GM10266 (cell line): ENCODE results near the gene THEMIS2.

ENCODE experiments used
- DNase-seq: peaks from one replicate; pipeline ENCODE4 v3.0.0; 2012; ENCODE audit errors: extremely low spot score
- CTCF ChIP-seq: IDR thresholded peaks from 2 replicates; pipeline ENCODE4 v1.5.1; 2012; ENCODE audit warnings: mild to moderate bottlenecking, low read depth; ENCODE audit not compliant: control insufficient read depth, insufficient read depth; ENCODE audit errors: missing control alignments

The THEMIS2 gene

GRCh38 chr1:27882543-27882903 is 10.2 kb downstream of the THEMIS2 start:
- no peak for TF ChIP-seq CTCF
- no peak for DNase-seq

GRCh38 chr1:27883536-27883935 is 11.2 kb downstream of the THEMIS2 start:
- no peak for DNase-seq
- no peak for TF ChIP-seq CTCF

- TF ChIP-seq CTCF, result peak; percentile 2
- DNase-seq, result peak; percentile 52
Measured at GRCh38 chr1:27884006-27884954, 11.9 kb downstream of the THEMIS2 start.

- no peak for DNase-seq
- no peak for TF ChIP-seq CTCF
Measured at GRCh38 chr1:27885114-27885528, 12.8 kb downstream of the THEMIS2 start.

GRCh38 chr1:27885621-27886352 is 13.4 kb downstream of the THEMIS2 start:
- no peak for DNase-seq
- no peak for TF ChIP-seq CTCF

- no peak for TF ChIP-seq CTCF
Measured at GRCh38 chr1:27886353-27886679, 14.0 kb downstream of the THEMIS2 start.

GRCh38 chr1:27886744-27887143 is 14.4 kb downstream of the THEMIS2 start:
- TF ChIP-seq CTCF, result no peak
- DNase-seq, result no peak

More at GRCh38 chr1:27886353-27886679, 14.0 kb downstream of the THEMIS2 start:
- DNase-seq, result no peak
